PFSK-1 (cell line): ENCODE data around the gene SGCA.

Experiments
- FOXP2 ChIP-seq: optimal IDR thresholded peaks from 2 replicates; pipeline ENCODE3; 2011; ENCODE audit warnings: borderline replicate concordance, control low read depth, inconsistent platforms; ENCODE audit not compliant: insufficient read depth; ENCODE audit errors: extremely low read length, extremely low read depth
- POLR2AphosphoS5 ChIP-seq: IDR thresholded peaks from 2 replicates; pipeline ENCODE4 v1.6.1; 2012; ENCODE audit warnings: low read depth, mild to moderate bottlenecking, control low read depth, low read length, moderate library complexity
- REST ChIP-seq, 2 experiments: IDR thresholded peaks; 2 replicates each; pipeline versions ENCODE4 v1.6.1 to v1.8.0; 2011 to 2012; ENCODE audit warnings: low read depth in 2 of 2, low read length in 2 of 2, control low read depth in 1 of 2, inconsistent platforms in 1 of 2, mild to moderate bottlenecking in 1 of 2, moderate library complexity in 1 of 2; ENCODE audit not compliant: insufficient read depth in 1 of 2
- SIN3A ChIP-seq: IDR thresholded peaks from 2 replicates; pipeline ENCODE4 v1.6.1; 2012; ENCODE audit warnings: mild to moderate bottlenecking, low read length, moderate library complexity, borderline replicate concordance; ENCODE audit not compliant: insufficient read depth
- TAF1 ChIP-seq: IDR thresholded peaks from 2 replicates; pipeline ENCODE4 v1.6.1; 2012; ENCODE audit warnings: low read length, control low read depth, borderline replicate concordance; ENCODE audit not compliant: insufficient read depth

SGCA gene

DNA sequence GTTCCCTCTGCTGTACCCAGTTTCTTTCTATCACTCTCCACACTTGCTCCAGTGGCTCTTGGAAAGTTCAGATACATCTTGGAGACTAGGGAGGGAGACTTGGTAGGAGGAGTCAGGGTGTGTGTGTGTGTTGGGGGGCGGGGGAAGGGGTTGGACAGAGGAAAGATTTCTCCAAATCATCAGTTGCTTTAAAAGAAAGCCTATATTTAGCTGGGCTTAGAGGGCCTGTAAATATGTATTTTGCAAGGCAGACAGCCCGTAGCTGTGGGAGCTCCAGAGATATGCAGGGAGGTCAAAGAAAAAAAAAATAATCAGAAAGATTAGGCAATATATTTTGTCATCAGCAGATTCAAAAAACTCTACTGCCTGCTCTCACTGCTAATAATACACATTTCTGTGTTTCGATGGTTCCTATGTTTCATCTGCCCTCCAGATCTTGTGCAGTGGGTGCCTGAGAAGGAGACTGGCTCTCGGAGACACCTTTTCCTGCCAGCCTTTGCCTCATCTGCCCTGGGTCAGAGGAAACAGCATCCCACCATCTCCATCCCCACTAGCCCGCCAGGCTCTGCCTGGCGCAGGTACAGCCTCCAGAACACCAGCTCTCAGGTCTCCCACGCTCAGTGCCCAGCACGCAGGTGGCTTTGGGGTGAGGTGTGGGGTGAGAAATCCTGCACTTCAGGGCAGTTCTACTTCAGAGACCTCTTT is 10.5 kb upstream of the SGCA start:
- no peak for TF ChIP-seq TAF1
- TF ChIP-seq REST (IDR thresholded peaks at IDR 0.05; ENCODE audit: insufficient read depth in 1 of 2, low read depth in 2 of 2, low read length in 2 of 2), result no peak
- no peak for TF ChIP-seq POLR2AphosphoS5

GRCh38 chr17:50157891-50158290 is 7.9 kb upstream of the SGCA start:
- TF ChIP-seq TAF1 (no peak), FOXP2 (no peak), POLR2AphosphoS5 (no peak), SIN3A (no peak), REST (IDR thresholded peaks at IDR 0.05; ENCODE audit: insufficient read depth in 1 of 2, low read depth in 2 of 2, low read length in 2 of 2) (no peak)

DNA sequence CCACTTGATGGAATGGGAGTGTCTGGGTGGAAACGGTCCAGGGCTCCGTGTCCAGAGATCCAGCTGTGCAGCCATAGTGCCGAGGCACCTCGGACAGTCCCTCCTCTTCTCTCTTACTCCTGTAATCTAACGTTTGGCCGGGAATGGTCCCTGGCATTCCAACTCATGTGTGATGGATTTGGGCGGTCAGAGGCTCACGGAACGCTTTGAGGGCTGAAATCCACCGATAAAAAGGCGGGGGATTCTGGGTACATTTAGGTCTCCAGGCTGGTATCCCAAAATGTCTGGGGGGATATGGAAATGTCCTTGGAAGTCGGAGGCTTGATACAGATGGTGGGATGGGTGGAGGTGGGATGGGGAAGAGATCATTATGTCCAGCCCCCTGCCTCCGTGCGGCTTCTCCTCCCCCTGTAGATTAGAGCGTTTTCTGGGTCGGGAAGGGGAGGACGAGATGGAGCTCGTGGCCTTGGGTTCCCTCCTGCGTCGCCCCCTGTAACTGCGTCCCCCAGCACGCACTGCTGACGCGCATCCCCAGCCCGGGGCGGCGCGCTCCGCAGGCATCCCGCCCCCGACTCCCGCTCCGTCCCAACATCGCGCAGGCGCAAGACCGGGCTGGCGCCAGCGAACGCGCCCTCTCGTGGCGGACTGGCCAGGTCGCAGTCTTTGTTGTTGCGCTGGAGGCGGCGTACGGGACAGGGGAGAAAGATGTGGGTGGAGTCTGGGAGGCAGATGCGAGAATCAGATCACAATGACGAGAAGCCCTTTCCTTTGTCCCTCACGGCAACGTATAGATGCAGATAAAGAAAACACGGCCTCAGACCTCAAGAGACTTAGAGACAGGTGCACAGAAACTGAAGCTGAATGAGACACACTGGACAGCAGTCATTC is 4.5 kb upstream of the SGCA start:
- TF ChIP-seq POLR2AphosphoS5 (peak; percentile 68), FOXP2 (peak; percentile 99), SIN3A (no peak), REST (IDR thresholded peaks at IDR 0.05; ENCODE audit: insufficient read depth in 1 of 2, low read depth in 2 of 2, low read length in 2 of 2) (no peak), TAF1 (no peak)

GRCh38 chr17:50161911-50162288 is 3.9 kb upstream of the SGCA start:
- TF ChIP-seq POLR2AphosphoS5, result no peak
- TF ChIP-seq SIN3A, result no peak
- no peak for TF ChIP-seq TAF1

- TF ChIP-seq TAF1 (no peak), FOXP2 (no peak), POLR2AphosphoS5 (no peak), REST (IDR thresholded peaks at IDR 0.05; ENCODE audit: insufficient read depth in 1 of 2, low read depth in 2 of 2, low read length in 2 of 2) (no peak), SIN3A (no peak)
Measured at GRCh38 chr17:50162466-50163254, 3.1 kb upstream of the SGCA start.
